NB4 (cell line): ENCODE data around the gene DYNC1I1.

Experiments used
- DNase-seq: peaks from one replicate; pipeline ENCODE4 v3.0.0; 2010; ENCODE audit warnings: low read depth
- H3K4me3 ChIP-seq: one replicate; pipeline ENCODE4 v1.5.1; 2011; ENCODE audit warnings: mild to moderate bottlenecking, low read depth, low read length, moderate library complexity
- CTCF ChIP-seq: IDR thresholded peaks from one replicate; pipeline ENCODE4 v1.5.1; 2012; ENCODE audit warnings: low read depth, low read length
- MAX ChIP-seq: IDR thresholded peaks from 2 replicates; pipeline ENCODE4 v1.6.1; 2011; ENCODE audit warnings: low read depth, low read length
- MYC ChIP-seq: IDR thresholded peaks from 2 replicates; pipeline ENCODE4 v1.6.1; 2011; ENCODE audit warnings: low read depth, low read length
- POLR2A ChIP-seq: IDR thresholded peaks from 2 replicates; pipeline ENCODE4 v1.6.1; 2011; ENCODE audit warnings: mild to moderate bottlenecking; ENCODE audit not compliant: insufficient read length; ENCODE audit errors: extremely low read depth

The DYNC1I1 gene

GRCh38 chr7:95974108-95974507, 201.8 kb downstream of the DYNC1I1 start:
- TF ChIP-seq MAX (no peak), MYC (no peak)
- no peak overlapping the region for H3K4me3 ChIP-seq
- no peak for DNase-seq

GRCh38 chr7:95976369-95977060, 204.2 kb downstream of the DYNC1I1 start:
- TF ChIP-seq CTCF: no peak
- no peak for TF ChIP-seq MAX
- no peak for TF ChIP-seq MYC
- no peak for TF ChIP-seq POLR2A
- no peak overlapping the region for H3K4me3 ChIP-seq
- no peak for DNase-seq

- H3K4me3 ChIP-seq: no peak overlapping the region
- DNase-seq: no peak
- TF ChIP-seq CTCF: no peak
- TF ChIP-seq POLR2A: no peak
- TF ChIP-seq MYC: no peak
- no peak for TF ChIP-seq MAX
Observed at GRCh38 chr7:95977994-95978393, 205.6 kb downstream of the DYNC1I1 start.

- no peak for TF ChIP-seq MAX
- TF ChIP-seq POLR2A: no peak
- DNase-seq: no peak
Observed at GRCh38 chr7:95980167-95980566, 207.8 kb downstream of the DYNC1I1 start.

GRCh38 chr7:95980706-95981105, 208.4 kb downstream of the DYNC1I1 start:
- no peak for TF ChIP-seq MAX
- TF ChIP-seq POLR2A: no peak
- no peak for TF ChIP-seq CTCF
- TF ChIP-seq MYC: no peak
- no peak for DNase-seq
- H3K4me3 ChIP-seq: no peak overlapping the region

More at GRCh38 chr7:95980167-95980566, 207.8 kb downstream of the DYNC1I1 start:
- no peak overlapping the region for H3K4me3 ChIP-seq

GRCh38 chr7:95986178-95986764, 213.9 kb downstream of the DYNC1I1 start:
- no peak overlapping the region for H3K4me3 ChIP-seq
- no peak for DNase-seq

More at GRCh38 chr7:95986178-95986764, 213.9 kb downstream of the DYNC1I1 start:
- TF ChIP-seq MAX (no peak), MYC (no peak), POLR2A (no peak), CTCF (no peak)
